H1 (cell line): Measurements from ENCODE around the gene HS3ST6.

Experiments
- ASH2L ChIP-seq: fragments of 200-600, 300-600 bp; sonication (generic); IDR thresholded peaks from one replicate; pipeline ENCODE4 v1.7.1; 2017; ENCODE audit warnings: low read length
- BACH1 ChIP-seq: IDR thresholded peaks from 2 replicates; pipeline ENCODE4 v1.6.1; 2012; ENCODE audit warnings: low read length, improper control_type of control experiment
- CTCF ChIP-seq, 3 experiments: IDR thresholded peaks; 1 replicate in 2 of 3; 2 replicates in 1 of 3; pipeline versions ENCODE4 v1.5.1 to v1.6.1; 2011; ENCODE audit warnings: low read length in 3 of 3, mild to moderate bottlenecking in 3 of 3, inconsistent platforms in 2 of 3, low read depth in 1 of 3, moderate library complexity in 1 of 3; ENCODE audit not compliant: insufficient read depth in 1 of 3; ENCODE audit errors: control extremely low read depth in 1 of 3
- EP300 ChIP-seq, 2 experiments: IDR thresholded peaks; 1 replicate in 1 of 2; 2 replicates in 1 of 2; pipeline ENCODE4 v1.6.1; 2011 to 2012; ENCODE audit warnings: low read depth in 2 of 2, low read length in 2 of 2, mild to moderate bottlenecking in 2 of 2, borderline replicate concordance in 1 of 2, inconsistent platforms in 1 of 2, moderate library complexity in 1 of 2
- JUN ChIP-seq: IDR thresholded peaks from 2 replicates; pipeline ENCODE4 v1.6.1; 2011; ENCODE audit warnings: low read depth, mild to moderate bottlenecking, improper control_type of control experiment, low read length
- POLR2A ChIP-seq, 2 experiments: IDR thresholded peaks; 1 replicate in 1 of 2; 2 replicates in 1 of 2; pipeline ENCODE4 v1.6.1; 2011; ENCODE audit warnings: low read depth in 2 of 2, low read length in 2 of 2, mild to moderate bottlenecking in 2 of 2; ENCODE audit errors: control extremely low read depth in 1 of 2
- SP1 ChIP-seq: IDR thresholded peaks from 2 replicates; pipeline ENCODE4 v1.6.1; 2011; ENCODE audit warnings: low read depth, low read length
- SUZ12 ChIP-seq: fragments of 200-600 bp; sonication (generic); IDR thresholded peaks from 2 replicates; pipeline ENCODE4 v1.6.1; 2012; ENCODE audit warnings: mild to moderate bottlenecking, inconsistent platforms, low read length, moderate library complexity, mixed read lengths
- ZNF274 ChIP-seq: IDR thresholded peaks from 2 replicates; pipeline ENCODE4 v1.7.0; 2012; ENCODE audit warnings: low read length, borderline replicate concordance; ENCODE audit errors: extremely low read depth
- TF ChIP-seq, protein P1 (sequence below): IDR thresholded peaks from 2 replicates; pipeline ENCODE4 v1.6.1; 2011; ENCODE audit warnings: low read length, improper control_type of control experiment

- no peak for TF ChIP-seq SUZ12
- no peak for TF ChIP-seq CTCF (IDR thresholded peaks at IDR 0.05; ENCODE audit: control extremely low read depth in 1 of 3, insufficient read depth in 1 of 3, low read depth in 1 of 3, low read length in 3 of 3)
- no peak for TF ChIP-seq SP1
- TF ChIP-seq POLR2A (IDR thresholded peaks at IDR 0.05; ENCODE audit: control extremely low read depth in 1 of 2, low read depth in 2 of 2, low read length in 2 of 2), result no peak
- TF ChIP-seq BACH1, result no peak
- TF ChIP-seq EP300 (IDR thresholded peaks at IDR 0.05; ENCODE audit: borderline replicate concordance in 1 of 2, low read depth in 2 of 2, low read length in 2 of 2), result no peak
- TF ChIP-seq JUN, result no peak
- no peak for TF ChIP-seq ASH2L
- TF ChIP-seq, protein P1, sequence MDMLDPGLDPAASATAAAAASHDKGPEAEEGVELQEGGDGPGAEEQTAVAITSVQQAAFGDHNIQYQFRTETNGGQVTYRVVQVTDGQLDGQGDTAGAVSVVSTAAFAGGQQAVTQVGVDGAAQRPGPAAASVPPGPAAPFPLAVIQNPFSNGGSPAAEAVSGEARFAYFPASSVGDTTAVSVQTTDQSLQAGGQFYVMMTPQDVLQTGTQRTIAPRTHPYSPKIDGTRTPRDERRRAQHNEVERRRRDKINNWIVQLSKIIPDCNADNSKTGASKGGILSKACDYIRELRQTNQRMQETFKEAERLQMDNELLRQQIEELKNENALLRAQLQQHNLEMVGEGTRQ, result no peak
- TF ChIP-seq ZNF274, result no peak
Measured at GRCh38 chr16:1958715-1959268, 40.6 kb upstream of the HS3ST6 start.
